Immature natural killer cell (primary cell): ENCODE measurements around the gene NKAPL. TPM values are rescaled to one million over a fixed set of nuclear protein-coding genes. Genes with fewer than 3 reads are reported as not detected.

Experiments
- DNase-seq, 3 donors: peaks; one replicate each; pipeline ENCODE4 v3.0.0; 2022; ENCODE audit warnings: mixed read lengths in 1 of 3
- H3K27ac Mint-ChIP-seq, 6 donors: one replicate each; pipeline ENCODE4 v1.8.0; 2020; ENCODE audit warnings: mixed read lengths in 6 of 6, mild to moderate bottlenecking in 5 of 6, inconsistent platforms in 4 of 6, moderate library complexity in 3 of 6
- H3K27me3 Mint-ChIP-seq, 3 donors: one replicate each; pipeline ENCODE4 v1.8.0; 2020 to 2021; ENCODE audit warnings: low read depth in 3 of 3, mild to moderate bottlenecking in 3 of 3, mixed read lengths in 3 of 3, moderate library complexity in 3 of 3, inconsistent platforms in 1 of 3
- H3K36me3 Mint-ChIP-seq, 3 donors: one replicate each; pipeline ENCODE4 v1.8.0; 2020; ENCODE audit warnings: mixed read lengths in 3 of 3, inconsistent platforms in 2 of 3, mild to moderate bottlenecking in 2 of 3
- H3K4me1 Mint-ChIP-seq, 2 donors: one replicate each; pipeline ENCODE4 v1.8.0; 2020; ENCODE audit warnings: inconsistent platforms in 2 of 2, mild to moderate bottlenecking in 2 of 2, mixed read lengths in 2 of 2, moderate library complexity in 1 of 2
- H3K4me3 Mint-ChIP-seq, 5 donors: one replicate each; pipeline ENCODE4 v1.8.0; 2020; ENCODE audit warnings: mild to moderate bottlenecking in 5 of 5, mixed read lengths in 5 of 5, inconsistent platforms in 3 of 5, moderate library complexity in 3 of 5
- H3K9me3 Mint-ChIP-seq, 6 donors: one replicate each; pipeline ENCODE4 v1.8.0; 2020; ENCODE audit warnings: mild to moderate bottlenecking in 6 of 6, mixed read lengths in 6 of 6, inconsistent platforms in 4 of 6, moderate library complexity in 3 of 6
- polyA plus RNA-seq, 3 donors: library from polyadenylated mRNA; unstranded; fragments of 300-500 nt; fragmentation: Illumina TruSeq; gene quantifications; one replicate each; pipeline ENCODE4 v1.2.3, GENCODE V29; 2021

NKAPL gene
- polyA plus RNA-seq, 3 donors from 2014 or later: 0.28 to 0.37 TPM; not detected in 1

GRCh38 chr6:28225056-28225834, 33.9 kb upstream of the NKAPL start, which contains the start of gene ZSCAN9:
TSS of gene ZSCAN9 (plus strand) at chr6:28225275. CDS start at chr6:28227085, 1,810 bp downstream.
- Mint-ChIP-seq H3K4me1 (peaks cover 21 to 41% of the 10 kb centered on the region in 2 donors), H3K36me3 (peaks cover 9 to 30% (median 14%) of the 10 kb centered on the region in 3 donors), H3K27ac (peak within 1 kb of the TSS; percentile 73 to 89 (median 84)), H3K4me3 (peak within 1 kb of the TSS; percentile 90 to 97 (median 95)), H3K27me3 (peaks cover 1 to 12% (median 8%) of the 10 kb centered on the region in 3 donors), H3K9me3 (no peaks in the 10 kb centered on the region)
- DNase-seq: peak; percentile 56 to 73 (median 71)

GRCh38 chr6:28226460-28226859, 32.6 kb upstream of the NKAPL start:
- Mint-ChIP-seq H3K36me3 (peaks cover 10 to 37% (median 20%) of the 10 kb centered on the region in 3 donors), H3K9me3 (no peaks in the 10 kb centered on the region), H3K27ac (peak overlapping the region in 1 of 6 donors; percentile 24), H3K4me3 (peak overlapping the region; percentile 90 to 97 (median 95)), H3K27me3 (peaks cover 1 to 11% (median 5%) of the 10 kb centered on the region in 3 donors), H3K4me1 (peaks cover 21 to 41% of the 10 kb centered on the region in 2 donors)
- DNase-seq: no peak

- Mint-ChIP-seq H3K4me3 (no peak overlapping the region), H3K4me1 (peaks cover 0 to 6% of the 10 kb centered on the region in 2 donors), H3K9me3 (no peaks in the 10 kb centered on the region), H3K36me3 (peaks cover 17 to 66% (median 39%) of the 10 kb centered on the region in 3 donors), H3K27ac (no peak overlapping the region), H3K27me3 (peaks cover 0 to 5% (median 0%) of the 10 kb centered on the region in 3 donors)
- no peak for DNase-seq
Observed at GRCh38 chr6:28232785-28233184, 26.3 kb upstream of the NKAPL start.

- Mint-ChIP-seq H3K36me3 (peaks cover 10 to 43% (median 35%) of the 10 kb centered on the region in 3 donors), H3K4me1 (no peaks in the 10 kb centered on the region), H3K9me3 (no peaks in the 10 kb centered on the region), H3K27me3 (peaks cover 0 to 4% (median 0%) of the 10 kb centered on the region in 3 donors), H3K4me3 (no peak overlapping the region), H3K27ac (no peak overlapping the region)
- DNase-seq: no peak
Observed at GRCh38 chr6:28235912-28236452, 23.1 kb upstream of the NKAPL start.

- Mint-ChIP-seq H3K27ac (no peak overlapping the region), H3K9me3 (no peaks in the 10 kb centered on the region), H3K36me3 (peaks cover 18 to 30% (median 25%) of the 10 kb centered on the region in 3 donors), H3K4me3 (no peak overlapping the region), H3K4me1 (peaks cover 2 to 7% of the 10 kb centered on the region in 2 donors), H3K27me3 (peaks cover 0 to 6% (median 0%) of the 10 kb centered on the region in 3 donors)
- DNase-seq: no peak
Observed at GRCh38 chr6:28239636-28240035, 19.5 kb upstream of the NKAPL start.

DNA sequence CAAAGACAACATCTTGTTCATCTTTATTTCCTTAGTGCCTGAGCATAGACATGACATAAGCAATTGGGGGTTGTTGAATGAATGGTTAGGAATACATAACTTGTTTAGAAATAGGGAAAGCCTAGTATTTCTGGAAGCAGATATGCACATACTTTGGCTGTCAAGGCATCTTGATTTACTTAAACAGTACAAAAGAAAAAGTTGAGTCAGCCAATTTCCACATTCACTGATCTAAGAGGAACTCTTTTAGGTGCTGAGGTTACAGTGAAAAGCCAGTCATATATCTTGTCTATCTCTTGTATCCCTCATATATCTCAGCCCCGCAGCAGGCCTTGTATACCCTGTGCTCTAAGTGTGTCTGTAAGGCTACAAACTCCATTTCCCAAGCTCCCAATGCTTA, 18.6 kb upstream of the NKAPL start:
- no peak overlapping the region for H3K4me3 Mint-ChIP-seq
- DNase-seq: no peak
- H3K36me3 Mint-ChIP-seq: peaks cover 24 to 28% (median 26%) of the 10 kb centered on the region in 3 donors
- H3K27me3 Mint-ChIP-seq: peaks cover 0 to 6% (median 0%) of the 10 kb centered on the region in 3 donors
- peak overlapping the region in 1 of 6 donors; percentile 22 for H3K27ac Mint-ChIP-seq
- H3K9me3 Mint-ChIP-seq: no peaks in the 10 kb centered on the region
- peaks cover 6 to 16% of the 10 kb centered on the region in 2 donors for H3K4me1 Mint-ChIP-seq

- H3K27ac Mint-ChIP-seq: no peak overlapping the region
- no peak for DNase-seq
- H3K4me1 Mint-ChIP-seq: peaks cover 15 to 26% of the 10 kb centered on the region in 2 donors
- peaks cover 40 to 52% (median 47%) of the 10 kb centered on the region in 3 donors for H3K36me3 Mint-ChIP-seq
- no peaks in the 10 kb centered on the region for H3K9me3 Mint-ChIP-seq
- H3K4me3 Mint-ChIP-seq: no peak overlapping the region
- H3K27me3 Mint-ChIP-seq: peaks cover 0 to 4% (median 0%) of the 10 kb centered on the region in 3 donors
Observed at GRCh38 chr6:28243946-28244345, 15.2 kb upstream of the NKAPL start.

DNA sequence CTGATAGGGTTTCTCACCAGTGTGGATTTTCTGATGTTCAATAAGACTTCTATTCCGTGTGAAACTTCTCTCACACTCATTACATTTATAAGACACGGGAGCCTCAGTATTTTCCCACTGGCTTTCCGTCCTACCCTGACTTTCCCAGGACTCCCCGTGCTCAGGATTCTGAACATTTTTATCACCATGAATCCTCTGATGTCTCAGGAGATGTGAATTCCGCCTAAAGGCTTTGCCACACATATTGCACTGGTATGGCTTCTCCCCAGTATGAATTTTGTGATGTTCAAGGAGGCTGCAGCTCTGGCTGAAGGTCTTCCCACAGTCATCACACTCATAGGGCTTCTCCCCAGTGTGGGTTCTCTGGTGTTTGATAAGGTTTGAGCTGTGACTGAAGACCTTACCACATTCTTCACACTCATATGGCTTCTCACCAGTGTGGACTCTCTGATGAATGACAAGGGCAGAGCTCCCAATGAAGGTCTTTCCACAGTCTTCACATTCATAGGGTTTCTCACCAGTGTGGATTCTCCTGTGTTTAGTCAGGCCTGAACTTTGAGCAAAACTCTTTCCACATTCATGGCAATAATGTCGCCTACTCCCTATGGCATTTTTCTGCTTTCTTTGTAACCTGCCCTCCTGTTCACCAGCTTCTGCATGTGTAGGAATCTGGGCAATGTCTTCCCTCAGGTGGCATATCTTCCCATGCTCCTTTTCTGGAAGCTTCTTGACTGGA, 13.7 kb upstream of the NKAPL start:
- DNase-seq: no peak
- Mint-ChIP-seq H3K36me3 (peaks cover 35 to 48% (median 47%) of the 10 kb centered on the region in 3 donors), H3K4me1 (peaks cover 21 to 35% of the 10 kb centered on the region in 2 donors), H3K27me3 (peaks cover 0 to 2% (median 0%) of the 10 kb centered on the region in 3 donors), H3K9me3 (no peaks in the 10 kb centered on the region), H3K4me3 (peak overlapping the region in 1 of 5 donors; percentile 48), H3K27ac (no peak overlapping the region)

GRCh38 chr6:28248916-28249315, 10.2 kb upstream of the NKAPL start:
- Mint-ChIP-seq H3K36me3 (peaks cover 35 to 41% (median 40%) of the 10 kb centered on the region in 3 donors), H3K27ac (no peak overlapping the region), H3K4me3 (no peak overlapping the region), H3K27me3 (peaks cover 0 to 4% (median 0%) of the 10 kb centered on the region in 3 donors), H3K9me3 (peaks cover 0 to 2% (median 0%) of the 10 kb centered on the region in 6 donors), H3K4me1 (peaks cover 46 to 63% of the 10 kb centered on the region in 2 donors)
- DNase-seq: no peak

DNA sequence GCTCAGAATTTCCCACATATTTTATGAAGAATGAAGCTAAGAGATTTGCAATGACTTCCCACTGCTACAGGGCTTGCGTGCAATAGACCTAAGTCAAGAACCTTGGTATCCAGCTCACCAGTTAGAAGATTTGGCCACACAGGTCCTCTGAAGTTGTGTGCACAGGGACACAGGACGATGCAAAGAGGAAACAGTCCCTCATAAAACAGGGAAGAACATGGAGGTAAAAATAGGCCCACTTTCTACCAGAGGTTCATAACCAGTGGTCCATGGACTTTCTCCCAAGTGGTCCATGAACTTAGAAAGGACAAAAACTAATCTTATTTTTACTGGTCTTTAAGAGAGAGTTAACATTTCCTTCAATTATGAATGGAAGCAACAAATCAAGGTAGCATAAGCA, 8.3 kb upstream of the NKAPL start:
- peaks cover 38 to 45% of the 10 kb centered on the region in 2 donors for H3K4me1 Mint-ChIP-seq
- H3K27ac Mint-ChIP-seq: peak overlapping the region in 3 of 6 donors; percentile 61 to 79 (median 69)
- H3K9me3 Mint-ChIP-seq: peaks cover 0 to 2% (median 0%) of the 10 kb centered on the region in 6 donors
- no peak for DNase-seq
- peak overlapping the region; percentile 70 to 81 (median 73) for H3K4me3 Mint-ChIP-seq
- H3K27me3 Mint-ChIP-seq: peaks cover 0 to 6% (median 3%) of the 10 kb centered on the region in 3 donors
- peaks cover 22 to 26% (median 23%) of the 10 kb centered on the region in 3 donors for H3K36me3 Mint-ChIP-seq

DNA sequence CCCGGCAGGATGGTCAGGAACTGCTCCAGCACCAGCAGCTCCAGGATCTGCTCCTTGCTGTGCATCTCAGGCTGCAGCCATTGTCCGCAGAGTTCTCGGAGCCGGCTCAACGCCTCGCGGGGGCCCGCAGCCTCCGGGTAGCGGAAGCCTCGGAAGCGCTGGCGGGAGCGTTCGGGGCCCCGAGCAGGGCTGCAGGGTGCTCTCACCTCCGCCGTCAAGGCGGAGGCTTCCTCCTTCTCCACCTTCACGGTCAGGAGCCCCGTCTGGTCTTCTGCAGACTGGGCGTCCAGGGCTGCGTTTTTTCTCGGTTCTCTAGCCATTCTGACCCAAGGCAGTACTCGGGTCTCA, 7.5 kb upstream of the NKAPL start:
- H3K4me1 Mint-ChIP-seq: peaks cover 34 to 37% of the 10 kb centered on the region in 2 donors
- peaks cover 0 to 2% (median 0%) of the 10 kb centered on the region in 6 donors for H3K9me3 Mint-ChIP-seq
- H3K27me3 Mint-ChIP-seq: peaks cover 0 to 7% (median 7%) of the 10 kb centered on the region in 3 donors
- H3K27ac Mint-ChIP-seq: peak overlapping the region; percentile 80 to 94 (median 90)
- H3K4me3 Mint-ChIP-seq: peak overlapping the region; percentile 95 to 99 (median 98)
- peaks cover 15 to 18% (median 15%) of the 10 kb centered on the region in 3 donors for H3K36me3 Mint-ChIP-seq
- peak in 1 of 3 donors; percentile 42 for DNase-seq

DNA sequence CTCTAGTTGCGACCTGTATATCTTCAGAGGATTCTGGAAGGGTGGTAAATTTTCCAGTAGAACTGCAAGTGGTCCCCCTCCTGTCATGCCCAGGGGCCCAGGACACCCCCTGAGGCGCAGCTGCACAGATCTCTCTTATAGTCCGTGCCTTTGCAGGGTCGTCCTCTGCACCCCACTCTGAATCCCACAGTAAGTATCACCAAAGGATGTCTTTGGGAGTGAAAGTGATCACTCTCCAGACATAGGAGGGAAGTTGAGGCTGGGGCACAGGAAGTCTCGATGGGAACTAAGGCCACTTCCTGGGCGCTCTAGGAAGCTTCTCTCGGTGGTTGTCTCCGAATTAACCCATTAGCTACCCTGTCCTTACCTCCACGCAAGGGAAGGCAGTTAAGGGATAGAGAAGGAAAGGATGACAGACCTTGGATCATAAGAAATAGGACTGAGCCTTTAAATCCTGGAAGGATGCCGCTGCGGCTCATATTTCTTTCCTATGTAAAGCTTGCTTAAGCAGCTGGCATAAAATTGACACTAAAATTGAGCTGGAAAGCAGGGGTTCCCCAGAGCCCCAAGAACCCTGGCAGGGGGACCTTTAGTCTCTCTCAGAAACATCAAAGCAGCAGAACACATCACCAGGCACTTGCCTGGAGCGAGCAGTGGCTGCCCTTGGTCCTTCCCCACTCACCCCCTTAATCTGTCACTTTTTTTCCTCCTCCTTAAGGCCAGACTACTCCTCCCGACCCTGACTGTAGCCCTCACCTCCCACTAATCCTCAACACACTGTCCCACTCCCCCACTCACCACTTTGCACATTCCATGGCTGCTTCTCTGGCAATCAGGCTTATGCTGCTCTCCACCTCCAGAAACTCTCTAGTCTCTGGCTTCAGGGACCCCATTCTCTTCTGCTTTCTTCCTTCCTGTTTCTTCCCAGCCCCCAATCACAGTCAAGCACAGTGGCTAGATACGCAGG, 6.8 kb upstream of the NKAPL start, which contains the start of gene ZKSCAN4:
TSS of gene ZKSCAN4 (minus strand) at position 261 of the 967 bp plus-strand sequence. CDS start 289 bp downstream, outside the sequence.
- DNase-seq: peak; percentile 74 to 84 (median 82)
- H3K27ac Mint-ChIP-seq: peak within 1 kb of the TSS; percentile 80 to 94 (median 90)
- peaks cover 32 to 37% of the 10 kb centered on the region in 2 donors for H3K4me1 Mint-ChIP-seq
- peak within 1 kb of the TSS; percentile 95 to 99 (median 98) for H3K4me3 Mint-ChIP-seq
- peaks cover 9 to 11% (median 10%) of the 10 kb centered on the region in 3 donors for H3K36me3 Mint-ChIP-seq
- peaks cover 0 to 10% (median 7%) of the 10 kb centered on the region in 3 donors for H3K27me3 Mint-ChIP-seq
- peaks cover 0 to 2% (median 0%) of the 10 kb centered on the region in 6 donors for H3K9me3 Mint-ChIP-seq
